ENCODE data around the gene C6orf47. TPM values are rescaled to one million over a fixed set of nuclear protein-coding genes. Genes with fewer than 3 reads are reported as not detected.
A peak's percentile ranks its signal among the peaks of the same experiment; 100 is the strongest.

The C6orf47 gene
- total and polyA plus RNA-seq, 2 of the 13 experiments (the other 11 are each of a cell fraction or from before 2014, with no cell fraction given): 1.7 to 18.1 TPM

DNA sequence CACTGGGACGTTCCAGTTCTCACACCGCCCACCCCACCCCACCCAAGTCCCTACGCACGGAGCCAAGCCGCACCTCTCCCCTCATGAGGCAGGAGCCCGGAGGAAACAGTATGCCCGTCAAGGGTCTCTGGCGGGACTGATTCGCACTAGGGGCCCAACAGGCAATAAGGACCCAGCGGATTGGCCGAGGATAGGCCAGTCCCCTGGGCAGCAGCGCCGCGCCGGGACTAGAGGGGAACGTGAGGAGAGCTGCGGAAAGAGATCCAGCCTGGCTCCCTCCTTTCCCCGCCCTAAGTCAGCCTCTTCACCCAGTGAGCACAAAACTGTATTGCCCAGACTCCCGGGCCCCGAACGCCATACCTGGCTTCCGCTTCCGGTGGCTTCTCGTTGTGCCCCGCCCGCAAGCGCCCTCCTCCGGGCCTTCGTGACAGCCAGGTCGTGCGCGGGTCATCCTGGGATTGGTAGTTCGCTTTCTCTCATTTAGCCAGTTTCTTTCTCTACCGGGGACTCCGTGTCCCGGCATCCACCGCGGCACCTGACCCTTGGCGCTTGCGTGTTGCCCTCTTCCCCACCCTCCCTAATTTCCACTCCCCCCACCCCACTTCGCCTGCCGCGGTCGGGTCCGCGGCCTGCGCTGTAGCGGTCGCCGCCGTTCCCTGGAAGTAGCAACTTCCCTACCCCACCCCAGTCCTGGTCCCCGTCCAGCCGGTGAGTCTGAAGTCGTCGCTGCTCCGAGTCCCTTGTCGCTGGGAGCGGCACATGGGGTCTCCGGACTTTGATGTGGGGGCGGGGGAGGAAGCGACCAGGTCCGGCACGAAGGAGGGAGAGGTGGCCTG, 5.1 kb upstream of the C6orf47 start, which contains the start of gene CSNK2B (continued):
- TF ChIP-seq, protein P1, sequence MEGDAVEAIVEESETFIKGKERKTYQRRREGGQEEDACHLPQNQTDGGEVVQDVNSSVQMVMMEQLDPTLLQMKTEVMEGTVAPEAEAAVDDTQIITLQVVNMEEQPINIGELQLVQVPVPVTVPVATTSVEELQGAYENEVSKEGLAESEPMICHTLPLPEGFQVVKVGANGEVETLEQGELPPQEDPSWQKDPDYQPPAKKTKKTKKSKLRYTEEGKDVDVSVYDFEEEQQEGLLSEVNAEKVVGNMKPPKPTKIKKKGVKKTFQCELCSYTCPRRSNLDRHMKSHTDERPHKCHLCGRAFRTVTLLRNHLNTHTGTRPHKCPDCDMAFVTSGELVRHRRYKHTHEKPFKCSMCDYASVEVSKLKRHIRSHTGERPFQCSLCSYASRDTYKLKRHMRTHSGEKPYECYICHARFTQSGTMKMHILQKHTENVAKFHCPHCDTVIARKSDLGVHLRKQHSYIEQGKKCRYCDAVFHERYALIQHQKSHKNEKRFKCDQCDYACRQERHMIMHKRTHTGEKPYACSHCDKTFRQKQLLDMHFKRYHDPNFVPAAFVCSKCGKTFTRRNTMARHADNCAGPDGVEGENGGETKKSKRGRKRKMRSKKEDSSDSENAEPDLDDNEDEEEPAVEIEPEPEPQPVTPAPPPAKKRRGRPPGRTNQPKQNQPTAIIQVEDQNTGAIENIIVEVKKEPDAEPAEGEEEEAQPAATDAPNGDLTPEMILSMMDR (CRISPR knock-in tag; IDR thresholded peaks at IDR 0.05): peak; percentile 21
- TF ChIP-seq ZNF331 (CRISPR knock-in tag; IDR thresholded peaks at IDR 0.05) (peak; percentile 59; the same call in 1 of the 2 replicates), ZNF34 (CRISPR knock-in tag; IDR thresholded peaks at IDR 0.05; ENCODE audit: borderline replicate concordance) (peak; percentile 59; the same call in 1 of the 2 replicates), ZNF629 (CRISPR knock-in tag; conservative IDR thresholded peaks at IDR 0.05) (no peak; the same call in 1 of the 2 replicates), ZNF761 (CRISPR knock-in tag; conservative IDR thresholded peaks at IDR 0.05) (0 out of 2 replicates have a peak, but pooled peaks have one; percentile 47), POLR2A (IDR thresholded peaks at IDR 0.05; ENCODE audit: insufficient read depth in 1 of 2, low read depth in 2 of 2, low read length in 2 of 2) (peak in 1 of 2 experiments; percentile 98; a peak in 2 of 4 replicates), FOXK2 (IDR thresholded peaks at IDR 0.05) (peak; percentile 67), ONECUT2 (CRISPR knock-in tag; IDR thresholded peaks at IDR 0.05) (0 out of 2 replicates have a peak, but pooled peaks have one; percentile 3), HDAC2 (CRISPR knock-in tag; IDR thresholded peaks at IDR 0.05) (peak; percentile 30; the same call in 1 of the 2 replicates), ZNF205 (CRISPR knock-in tag; IDR thresholded peaks at IDR 0.05) (no peak), FOXK1 (CRISPR knock-in tag; IDR thresholded peaks at IDR 0.05; ENCODE audit: borderline replicate concordance, low read depth) (peak; percentile 87), FOXP1 (IDR thresholded peaks at IDR 0.05) (no peak), FOXP1 (CRISPR knock-in tag; IDR thresholded peaks at IDR 0.05) (peak; percentile 26; the same call in 1 of the 2 replicates), ZNF564 (CRISPR knock-in tag; IDR thresholded peaks at IDR 0.05) (no peak), MTA1 (CRISPR knock-in tag; IDR thresholded peaks at IDR 0.05; ENCODE audit: borderline replicate concordance) (peak; percentile 42; the same call in 1 of the 2 replicates), NAIF1 (CRISPR knock-in tag; IDR thresholded peaks at IDR 0.05; ENCODE audit: borderline replicate concordance) (no peak), PHF5A (CRISPR knock-in tag; IDR thresholded peaks at IDR 0.05; ENCODE audit: low read depth, unreplicated experiment) (no peak), MEIS2 (CRISPR knock-in tag; IDR thresholded peaks at IDR 0.05) (peak; percentile 84), HNRNPLL (IDR thresholded peaks at IDR 0.05; ENCODE audit: low read depth, low read length, poor library complexity, severe bottlenecking) (peak; percentile 65)
- TF ChIP-seq, protein P2, sequence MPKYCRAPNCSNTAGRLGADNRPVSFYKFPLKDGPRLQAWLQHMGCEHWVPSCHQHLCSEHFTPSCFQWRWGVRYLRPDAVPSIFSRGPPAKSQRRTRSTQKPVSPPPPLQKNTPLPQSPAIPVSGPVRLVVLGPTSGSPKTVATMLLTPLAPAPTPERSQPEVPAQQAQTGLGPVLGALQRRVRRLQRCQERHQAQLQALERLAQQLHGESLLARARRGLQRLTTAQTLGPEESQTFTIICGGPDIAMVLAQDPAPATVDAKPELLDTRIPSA (CRISPR knock-in tag; IDR thresholded peaks at IDR 0.05; ENCODE audit: borderline replicate concordance): peak; percentile 65; the same call in 1 of the 2 replicates
- TF ChIP-seq, protein P3, sequence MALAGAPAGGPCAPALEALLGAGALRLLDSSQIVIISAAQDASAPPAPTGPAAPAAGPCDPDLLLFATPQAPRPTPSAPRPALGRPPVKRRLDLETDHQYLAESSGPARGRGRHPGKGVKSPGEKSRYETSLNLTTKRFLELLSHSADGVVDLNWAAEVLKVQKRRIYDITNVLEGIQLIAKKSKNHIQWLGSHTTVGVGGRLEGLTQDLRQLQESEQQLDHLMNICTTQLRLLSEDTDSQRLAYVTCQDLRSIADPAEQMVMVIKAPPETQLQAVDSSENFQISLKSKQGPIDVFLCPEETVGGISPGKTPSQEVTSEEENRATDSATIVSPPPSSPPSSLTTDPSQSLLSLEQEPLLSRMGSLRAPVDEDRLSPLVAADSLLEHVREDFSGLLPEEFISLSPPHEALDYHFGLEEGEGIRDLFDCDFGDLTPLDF (CRISPR knock-in tag; IDR thresholded peaks at IDR 0.05): peak; percentile 66; the same call in 1 of the 2 replicates
- TF ChIP-seq, protein P4, sequence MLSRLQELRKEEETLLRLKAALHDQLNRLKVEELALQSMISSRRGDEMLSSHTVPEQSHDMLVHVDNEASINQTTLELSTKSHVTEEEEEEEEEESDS (CRISPR knock-in tag; IDR thresholded peaks at IDR 0.05; ENCODE audit: borderline replicate concordance): 0 out of 2 replicates have a peak, but pooled peaks have one; percentile 33
- TF ChIP-seq, protein P5, sequence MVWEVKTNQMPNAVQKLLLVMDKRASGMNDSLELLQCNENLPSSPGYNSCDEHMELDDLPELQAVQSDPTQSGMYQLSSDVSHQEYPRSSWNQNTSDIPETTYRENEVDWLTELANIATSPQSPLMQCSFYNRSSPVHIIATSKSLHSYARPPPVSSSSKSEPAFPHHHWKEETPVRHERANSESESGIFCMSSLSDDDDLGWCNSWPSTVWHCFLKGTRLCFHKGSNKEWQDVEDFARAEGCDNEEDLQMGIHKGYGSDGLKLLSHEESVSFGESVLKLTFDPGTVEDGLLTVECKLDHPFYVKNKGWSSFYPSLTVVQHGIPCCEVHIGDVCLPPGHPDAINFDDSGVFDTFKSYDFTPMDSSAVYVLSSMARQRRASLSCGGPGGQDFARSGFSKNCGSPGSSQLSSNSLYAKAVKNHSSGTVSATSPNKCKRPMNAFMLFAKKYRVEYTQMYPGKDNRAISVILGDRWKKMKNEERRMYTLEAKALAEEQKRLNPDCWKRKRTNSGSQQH (CRISPR knock-in tag; IDR thresholded peaks at IDR 0.05; ENCODE audit: low read depth): peak; percentile 21; the same call in 1 of the 2 replicates
- TF ChIP-seq, protein P6, sequence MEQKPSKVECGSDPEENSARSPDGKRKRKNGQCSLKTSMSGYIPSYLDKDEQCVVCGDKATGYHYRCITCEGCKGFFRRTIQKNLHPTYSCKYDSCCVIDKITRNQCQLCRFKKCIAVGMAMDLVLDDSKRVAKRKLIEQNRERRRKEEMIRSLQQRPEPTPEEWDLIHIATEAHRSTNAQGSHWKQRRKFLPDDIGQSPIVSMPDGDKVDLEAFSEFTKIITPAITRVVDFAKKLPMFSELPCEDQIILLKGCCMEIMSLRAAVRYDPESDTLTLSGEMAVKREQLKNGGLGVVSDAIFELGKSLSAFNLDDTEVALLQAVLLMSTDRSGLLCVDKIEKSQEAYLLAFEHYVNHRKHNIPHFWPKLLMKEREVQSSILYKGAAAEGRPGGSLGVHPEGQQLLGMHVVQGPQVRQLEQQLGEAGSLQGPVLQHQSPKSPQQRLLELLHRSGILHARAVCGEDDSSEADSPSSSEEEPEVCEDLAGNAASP (CRISPR knock-in tag; IDR thresholded peaks at IDR 0.05; ENCODE audit: borderline replicate concordance): no peak

All from HepG2 (cell line).